ENCODE results near the gene SLC31A1.

The SLC31A1 gene

DNA sequence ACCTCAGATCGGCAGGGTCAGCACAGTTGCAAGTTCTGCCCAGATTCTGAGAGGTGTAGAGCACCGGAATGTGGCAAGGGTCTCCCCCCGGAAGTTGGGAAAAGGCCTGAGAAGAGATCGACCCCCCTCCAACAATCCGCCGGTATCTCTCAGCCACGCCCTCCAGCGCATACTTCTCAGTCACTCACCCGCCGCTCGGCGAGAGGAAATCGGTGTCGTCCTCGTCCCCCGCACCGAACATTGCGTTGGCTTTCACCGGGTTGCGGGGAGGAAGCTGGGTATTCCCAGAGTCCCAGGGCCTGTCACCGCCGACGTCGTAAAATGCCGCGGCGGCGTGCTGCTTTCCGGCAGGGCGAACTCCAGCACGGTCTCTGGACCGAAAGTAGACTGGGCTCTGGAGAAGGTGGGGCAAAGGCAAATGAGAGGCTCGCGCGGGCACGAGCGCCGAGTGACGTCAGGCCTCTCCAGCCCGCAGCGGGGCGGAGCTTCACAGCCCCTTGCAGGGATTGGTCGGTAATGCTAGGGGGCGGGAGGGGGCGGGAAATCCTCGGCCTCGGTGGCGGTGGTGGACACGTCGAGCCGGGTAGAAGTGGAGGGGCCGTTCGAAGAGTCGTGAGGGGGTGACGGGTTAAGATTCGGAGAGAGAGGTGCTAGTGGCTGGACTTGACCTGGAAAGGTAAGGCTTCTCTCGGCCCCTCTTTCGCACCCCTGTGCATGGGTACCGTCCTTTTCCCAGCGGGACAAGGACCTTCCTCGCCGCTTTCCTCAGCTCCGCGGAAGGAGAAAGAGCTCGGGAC, at the start of gene SLC31A1, which contains the start of gene FKBP15:
Gene SLC31A1 (plus strand): TSS at position 542 of the 797 bp plus-strand sequence. CDS start 34,605 bp downstream, outside the sequence.
Gene FKBP15 (minus strand): TSS at position 275 of the 797 bp plus-strand sequence. CDS start 34 bp downstream, at position 241.
- peak; percentile 92 for DNase-seq (ENCODE audit: low read depth)

DNA sequence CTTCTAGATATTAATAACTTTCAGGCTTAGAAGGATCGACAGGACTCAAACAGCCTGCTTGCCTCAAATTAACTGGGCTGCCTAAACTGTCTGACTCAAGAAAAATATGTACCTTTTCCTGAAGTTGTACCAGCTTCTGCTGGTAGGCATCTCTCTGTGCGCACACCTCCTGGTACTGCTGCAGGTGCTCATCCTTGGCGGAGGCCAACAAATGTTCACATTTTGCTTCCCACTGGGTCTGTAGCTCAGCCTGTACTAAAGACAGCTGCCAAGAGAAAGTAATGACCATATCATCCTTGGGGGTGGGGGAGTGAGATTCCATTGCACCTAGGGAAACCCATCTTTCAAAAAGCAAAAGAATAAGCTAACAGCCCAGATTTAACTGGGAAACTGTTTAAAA, 48.0 kb upstream of the SLC31A1 start:
- DNase-seq (ENCODE audit: low read depth), result no peak

DNA sequence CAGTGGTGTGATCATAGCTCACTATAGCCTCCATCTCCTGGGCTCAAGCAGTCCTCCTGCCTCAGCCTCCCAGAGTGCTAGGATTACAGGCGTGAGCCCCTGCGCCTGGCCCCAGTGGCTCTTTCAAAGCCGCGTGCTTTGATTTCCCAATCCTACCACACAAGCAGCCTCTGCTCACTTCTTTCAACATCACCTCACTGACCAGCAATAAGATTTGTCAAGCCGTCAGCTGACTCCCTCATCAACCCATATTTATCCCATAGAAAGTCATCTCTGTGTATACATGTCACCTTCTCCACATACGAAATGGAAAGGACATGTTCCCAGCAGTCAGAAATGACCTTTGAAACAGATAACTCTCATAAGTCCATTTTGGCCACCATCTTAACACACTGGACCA, 44.5 kb upstream of the SLC31A1 start:
- DNase-seq (ENCODE audit: low read depth), result no peak

DNA sequence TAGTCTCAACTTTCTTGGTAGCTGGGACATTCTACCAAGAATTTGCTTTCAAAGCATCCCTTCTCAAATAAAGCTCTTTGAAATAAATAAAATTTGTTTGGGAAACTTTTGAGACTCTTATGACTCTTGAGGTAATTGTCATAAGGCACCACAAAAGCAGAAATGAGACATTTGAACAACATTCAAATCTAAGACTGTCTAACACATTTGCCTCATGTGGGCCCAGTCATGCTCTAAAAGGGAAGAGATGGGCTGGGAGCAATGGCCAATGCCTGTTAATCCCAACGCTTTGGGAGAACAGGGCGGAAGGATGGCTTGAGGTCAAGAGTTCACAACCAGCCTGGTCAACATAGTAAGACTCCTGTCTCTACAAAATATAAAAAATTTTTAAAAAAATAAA, 44.1 kb upstream of the SLC31A1 start:
- DNase-seq (ENCODE audit: low read depth), result no peak

DNA sequence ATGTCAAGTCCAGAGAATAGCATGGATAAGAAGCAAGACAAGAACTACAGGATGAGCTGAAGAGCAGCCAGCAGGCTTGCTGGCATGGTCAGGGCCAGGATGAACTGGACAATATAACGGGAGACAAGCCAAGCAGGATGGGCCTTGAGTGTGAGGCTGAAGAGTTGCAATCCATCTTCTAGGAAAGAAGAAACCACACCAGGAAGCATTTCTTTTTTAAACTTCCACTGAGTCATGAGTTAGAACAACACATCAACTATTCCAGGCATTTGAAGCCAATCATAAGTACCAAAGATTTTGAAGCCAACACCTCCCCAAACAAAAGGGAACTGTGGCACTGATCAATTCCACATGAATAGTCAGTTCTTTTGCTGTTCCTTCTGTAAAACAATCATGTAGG, 43.3 kb upstream of the SLC31A1 start:
- DNase-seq (ENCODE audit: low read depth), result no peak

DNA sequence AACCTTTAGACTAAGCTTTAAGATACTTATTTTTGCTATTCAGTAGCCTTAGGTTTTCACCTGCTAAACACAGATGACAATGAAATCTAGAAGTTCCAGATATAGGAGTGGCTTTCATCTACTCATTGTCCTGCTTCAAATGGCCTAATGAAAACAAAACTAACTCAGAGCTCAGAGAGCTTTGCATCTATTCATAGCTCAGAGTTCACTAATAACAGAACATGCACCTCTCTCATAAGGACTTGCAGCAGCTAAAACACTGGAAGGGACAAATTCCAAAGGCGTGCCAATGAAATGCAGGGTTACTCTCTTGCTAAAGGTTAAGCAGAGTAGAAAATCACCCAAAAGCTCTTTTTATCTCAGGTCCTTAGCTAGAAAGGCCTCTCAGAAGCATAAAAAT, 41.5 kb upstream of the SLC31A1 start:
- DNase-seq (ENCODE audit: low read depth), result no peak

DNA sequence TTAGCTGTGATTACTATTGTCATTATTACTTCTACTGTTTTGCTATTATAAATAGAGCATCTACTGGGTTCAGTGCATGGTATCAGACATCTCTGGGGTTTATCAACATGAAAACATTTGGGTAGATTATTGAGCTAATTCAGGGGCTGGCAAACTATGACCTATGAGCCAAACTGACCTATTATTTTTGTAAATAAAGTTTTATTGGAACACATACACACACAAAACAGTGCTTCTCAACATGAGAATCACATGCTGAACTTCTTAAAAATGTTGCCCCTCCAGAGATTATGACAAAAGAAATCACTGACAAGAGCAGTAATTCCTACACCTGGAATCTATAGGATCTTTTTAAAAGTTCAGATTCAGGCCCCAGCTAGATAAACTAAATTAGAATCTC, 40.2 kb upstream of the SLC31A1 start:
- no peak for DNase-seq (ENCODE audit: low read depth)

DNA sequence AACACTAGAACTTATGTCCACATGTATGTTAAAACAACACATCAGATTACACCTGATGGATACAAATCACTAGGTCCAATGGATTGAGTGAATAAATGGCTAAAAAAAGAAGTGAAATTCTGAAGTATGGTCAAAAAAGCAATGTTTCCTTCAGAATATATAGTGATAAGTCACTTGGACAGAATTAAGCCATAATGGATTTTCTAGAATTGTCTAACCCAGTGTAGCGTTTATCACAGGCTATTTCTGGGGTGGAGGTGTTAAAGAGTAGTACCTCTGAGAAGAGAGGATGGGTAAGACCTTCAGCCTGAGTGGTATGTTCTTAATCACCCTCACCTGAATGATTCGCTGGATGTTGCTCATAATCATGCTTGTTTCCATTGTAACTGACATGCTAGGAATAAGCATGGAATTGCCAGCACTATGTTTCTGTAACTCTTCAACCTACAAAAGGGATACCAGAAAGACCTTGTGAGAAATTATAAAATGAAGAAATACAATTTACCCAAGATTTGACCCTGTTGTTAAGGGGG, 37.3 kb upstream of the SLC31A1 start:
- DNase-seq (ENCODE audit: low read depth), result no peak

DNA sequence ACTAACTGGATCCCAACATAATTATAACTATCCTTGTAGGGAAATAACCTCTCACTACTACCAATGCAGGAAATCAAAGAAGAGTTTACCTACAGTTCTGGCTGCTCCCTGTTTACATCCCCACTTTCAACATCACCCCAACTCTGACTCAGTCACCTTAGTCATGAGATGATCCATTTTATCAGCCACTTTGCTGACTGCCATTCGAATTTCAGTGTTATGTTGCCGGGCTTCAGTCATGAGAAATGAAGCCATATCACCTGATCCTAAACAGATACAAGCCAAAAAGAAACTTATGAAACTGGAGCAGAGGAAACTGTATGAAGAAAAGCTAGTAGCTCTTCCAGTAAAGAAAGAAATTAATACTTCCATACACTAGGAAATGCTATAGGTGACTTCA, 36.8 kb upstream of the SLC31A1 start:
- DNase-seq (ENCODE audit: low read depth), result no peak

DNA sequence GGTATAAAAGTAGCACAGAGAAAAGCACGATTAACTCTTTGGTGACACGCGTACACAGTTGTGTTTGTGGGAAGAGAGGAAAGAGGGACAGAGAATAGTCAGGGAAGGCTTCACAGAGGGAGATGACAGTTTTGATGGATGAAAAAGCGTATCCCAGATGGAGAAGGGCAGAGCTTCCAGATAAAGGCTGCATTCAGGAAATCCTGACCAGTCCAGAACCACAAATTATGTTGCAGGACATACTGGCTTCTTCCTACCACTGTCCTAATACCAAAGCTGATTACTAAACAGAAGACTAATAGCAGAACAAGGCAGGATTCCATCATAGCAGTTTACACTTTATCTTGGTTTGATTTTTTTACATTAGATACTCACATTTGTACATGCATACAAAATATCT, 36.1 kb upstream of the SLC31A1 start:
- DNase-seq (ENCODE audit: low read depth), result no peak

DNA sequence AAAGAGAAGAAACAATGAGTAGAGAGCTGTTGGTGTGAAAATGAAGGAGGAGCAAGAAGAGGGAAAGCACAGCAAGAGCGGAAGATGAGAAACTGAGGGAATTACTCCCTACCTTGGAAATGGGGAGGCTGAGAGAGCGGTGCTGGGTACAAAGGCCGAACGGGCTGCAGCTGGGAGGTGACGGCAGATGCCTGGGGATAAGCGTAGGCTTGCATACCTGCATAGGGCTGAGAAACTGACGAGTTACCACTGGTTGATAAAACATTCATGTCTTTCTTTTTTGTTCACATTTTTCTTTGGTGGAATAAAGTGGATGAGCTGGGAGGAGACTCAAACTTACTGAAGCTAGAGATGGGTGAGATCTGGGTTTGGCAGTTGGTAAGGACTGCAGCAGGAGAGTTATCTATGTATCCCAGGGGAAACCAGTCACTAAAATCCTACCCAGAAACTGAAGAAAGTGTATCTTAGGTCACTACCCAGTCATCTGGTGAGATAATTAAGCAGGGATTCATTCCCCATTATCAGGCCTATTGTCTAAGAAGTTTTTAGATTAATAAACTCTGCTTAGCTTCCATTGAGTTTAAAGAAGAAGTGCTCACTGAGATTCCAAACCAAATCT, 35.1 kb upstream of the SLC31A1 start:
- DNase-seq (ENCODE audit: low read depth), result no peak

DNA sequence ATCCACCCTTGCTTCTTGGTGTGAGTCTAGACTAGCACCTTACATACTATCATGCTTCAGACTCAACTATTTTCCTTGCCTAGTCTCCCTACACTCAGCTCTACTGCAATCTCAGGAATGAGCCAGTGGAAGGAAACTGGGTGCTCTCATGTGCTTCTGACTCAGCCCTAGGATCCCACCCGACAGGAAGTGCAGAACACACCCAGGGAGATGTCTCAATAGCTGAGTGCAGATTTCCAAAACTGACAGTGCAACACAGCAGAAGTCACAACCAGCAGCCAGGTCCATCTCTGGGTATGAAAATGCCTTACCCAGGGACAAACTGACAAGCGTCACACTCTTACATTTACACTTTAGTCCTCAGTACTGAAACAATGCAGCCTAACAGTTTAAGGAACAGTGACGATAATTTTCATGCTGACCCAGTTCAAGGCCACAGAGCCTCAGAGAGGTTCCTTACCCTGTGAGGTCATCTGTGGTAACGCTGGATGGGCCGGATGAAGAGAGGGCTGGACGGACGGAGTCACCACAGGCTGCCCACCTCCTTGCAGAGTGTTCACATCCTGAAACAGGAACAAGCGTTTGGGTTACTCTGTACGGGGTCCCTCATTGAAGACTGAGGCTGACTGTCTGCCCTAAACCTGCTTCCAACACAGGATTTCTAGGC, 33.3 kb upstream of the SLC31A1 start:
- peak; percentile 86 for DNase-seq (ENCODE audit: low read depth)

DNA sequence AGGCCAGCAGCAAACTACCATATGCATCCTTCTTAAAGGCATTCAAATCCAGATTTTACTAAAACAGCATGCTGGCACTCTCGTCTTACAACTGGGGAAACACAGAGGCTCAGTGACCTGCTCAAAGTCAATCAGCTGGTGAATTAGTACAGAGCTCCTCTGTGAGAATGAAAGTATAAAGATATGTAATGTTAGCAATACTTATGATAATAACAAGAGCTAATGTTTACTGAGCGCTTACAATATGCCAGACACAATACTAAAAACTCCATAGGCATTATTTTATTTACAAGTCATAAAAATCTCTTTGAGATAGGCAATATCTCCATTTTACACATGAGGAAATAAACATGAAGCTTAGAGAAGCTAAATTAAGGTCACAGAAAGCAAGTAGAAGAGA, 28.9 kb upstream of the SLC31A1 start:
- DNase-seq (ENCODE audit: low read depth), result no peak

DNA sequence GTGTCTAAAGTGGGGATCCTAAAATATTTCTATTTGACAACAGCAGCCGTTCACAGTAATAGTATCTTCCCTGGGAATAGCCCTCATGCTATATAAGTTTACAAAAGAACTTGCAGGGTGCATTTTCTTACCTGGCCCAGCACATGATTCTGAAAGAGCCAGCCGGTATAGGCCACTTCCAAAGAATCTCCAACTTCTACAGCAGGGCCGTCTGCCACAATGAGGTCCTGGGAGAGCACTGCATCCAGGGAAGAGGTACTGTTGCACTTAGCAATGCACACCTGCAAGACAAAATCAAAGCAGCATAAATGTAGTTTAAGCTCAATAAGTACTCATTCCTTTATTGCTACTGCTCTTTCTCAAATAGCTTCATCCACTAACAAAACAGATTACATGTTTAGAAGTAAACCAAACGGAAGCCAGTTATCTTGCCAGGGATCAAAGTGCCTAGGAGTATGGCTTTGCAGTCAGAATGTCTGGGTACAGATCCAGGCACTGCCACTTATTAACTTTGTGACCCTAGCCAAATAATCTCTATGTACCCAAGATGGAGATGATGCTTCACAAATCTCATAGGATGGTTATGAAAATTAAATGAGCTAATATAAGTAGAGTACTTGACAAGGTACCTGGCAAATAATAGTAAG, 21.5 kb upstream of the SLC31A1 start:
- no peak for DNase-seq (ENCODE audit: low read depth)

DNA sequence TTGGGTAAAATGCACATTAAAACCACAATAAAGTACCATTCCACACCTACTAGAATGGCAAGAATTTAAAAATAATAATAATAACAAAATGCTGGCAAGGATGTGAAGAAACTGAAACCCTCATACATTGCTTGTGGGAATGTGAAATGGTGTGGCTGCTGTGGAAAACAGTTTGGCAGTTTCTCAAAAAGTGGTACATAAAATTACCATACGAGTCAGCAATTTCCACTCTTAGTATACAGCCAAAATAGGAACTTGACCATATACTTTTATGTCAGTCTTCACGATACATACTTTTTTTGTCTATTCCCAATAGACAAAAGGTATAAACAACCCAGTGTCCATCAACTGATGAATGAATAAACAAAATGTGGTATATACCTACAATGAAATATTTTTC, 15.9 kb upstream of the SLC31A1 start:
- no peak for DNase-seq (ENCODE audit: low read depth)

DNA sequence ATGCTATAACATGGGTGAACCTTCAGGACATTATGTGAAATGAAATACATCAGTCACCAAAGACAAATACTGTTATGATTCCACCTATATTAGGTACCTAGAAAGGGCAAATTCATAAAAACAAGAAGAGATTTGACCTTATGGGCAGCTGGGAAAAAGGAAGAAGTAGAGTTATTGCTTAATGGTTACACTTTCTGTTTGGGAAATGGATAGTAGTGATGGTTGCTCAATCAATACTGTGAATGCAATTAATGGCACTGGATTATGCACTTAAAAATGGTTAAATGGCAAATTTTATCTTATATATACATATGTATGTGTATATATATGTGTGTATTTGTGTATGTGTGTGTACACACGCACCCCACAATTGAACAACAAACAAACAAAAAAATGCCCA, 15.5 kb upstream of the SLC31A1 start:
- DNase-seq (ENCODE audit: low read depth), result no peak

DNA sequence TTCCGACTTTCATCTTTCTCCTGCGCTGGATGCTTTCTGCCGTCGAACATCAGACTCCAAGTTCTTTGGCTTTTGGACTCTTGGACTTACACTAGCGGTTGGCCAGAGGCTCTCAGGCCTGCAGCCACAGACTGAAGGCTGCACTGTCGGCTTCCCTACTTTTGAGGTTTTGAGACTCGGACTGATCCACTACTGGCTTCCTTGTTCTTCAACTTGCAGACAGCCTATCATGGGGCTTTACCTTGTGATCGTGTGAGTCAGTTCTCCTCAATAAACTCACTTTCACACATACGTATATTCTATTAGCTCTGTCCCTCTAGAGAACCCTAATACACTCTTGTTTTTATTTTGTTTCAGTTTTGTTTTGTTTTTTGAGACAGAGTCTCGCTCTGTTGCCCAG, 10.5 kb upstream of the SLC31A1 start:
- no peak for DNase-seq (ENCODE audit: low read depth)

DNA sequence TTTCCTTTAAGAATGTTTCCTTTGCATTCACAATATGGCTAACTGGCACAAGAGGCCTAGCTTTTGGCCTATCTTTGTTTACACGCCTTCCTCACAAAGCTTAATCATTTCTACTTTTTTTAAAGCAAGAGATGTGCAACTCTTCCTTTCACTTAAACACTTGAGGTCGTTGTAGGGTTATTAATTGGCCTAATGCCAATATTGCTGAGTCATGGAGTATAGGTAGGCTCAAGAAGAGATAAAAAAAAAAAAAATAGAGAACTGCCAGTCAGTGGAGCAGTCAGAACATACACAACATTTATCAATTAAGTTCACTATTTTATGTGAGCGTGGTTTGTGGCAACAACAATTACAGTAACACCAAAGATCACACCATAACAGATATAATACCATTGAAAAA, 6.2 kb upstream of the SLC31A1 start:
- no peak for DNase-seq (ENCODE audit: low read depth)

DNA sequence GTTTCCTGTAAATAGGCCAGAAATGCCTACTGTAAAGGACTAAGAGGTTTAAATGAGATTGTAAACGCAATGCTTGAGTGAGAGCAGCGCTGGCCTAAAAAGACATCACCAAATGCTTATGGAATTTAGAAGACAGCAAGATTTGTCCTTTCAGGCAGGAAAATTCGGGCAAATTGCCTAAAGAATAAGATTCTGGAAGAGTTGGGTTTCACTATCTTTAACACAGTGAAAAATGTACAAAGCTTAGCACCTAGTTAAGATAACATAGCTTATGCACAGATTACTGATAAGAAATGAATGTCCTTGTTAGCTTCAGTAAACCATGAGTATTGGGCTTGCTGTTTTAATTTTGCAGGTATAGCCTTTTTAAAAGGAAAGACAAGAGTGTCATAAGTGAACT, 4.9 kb upstream of the SLC31A1 start:
- DNase-seq (ENCODE audit: low read depth), result no peak

DNA sequence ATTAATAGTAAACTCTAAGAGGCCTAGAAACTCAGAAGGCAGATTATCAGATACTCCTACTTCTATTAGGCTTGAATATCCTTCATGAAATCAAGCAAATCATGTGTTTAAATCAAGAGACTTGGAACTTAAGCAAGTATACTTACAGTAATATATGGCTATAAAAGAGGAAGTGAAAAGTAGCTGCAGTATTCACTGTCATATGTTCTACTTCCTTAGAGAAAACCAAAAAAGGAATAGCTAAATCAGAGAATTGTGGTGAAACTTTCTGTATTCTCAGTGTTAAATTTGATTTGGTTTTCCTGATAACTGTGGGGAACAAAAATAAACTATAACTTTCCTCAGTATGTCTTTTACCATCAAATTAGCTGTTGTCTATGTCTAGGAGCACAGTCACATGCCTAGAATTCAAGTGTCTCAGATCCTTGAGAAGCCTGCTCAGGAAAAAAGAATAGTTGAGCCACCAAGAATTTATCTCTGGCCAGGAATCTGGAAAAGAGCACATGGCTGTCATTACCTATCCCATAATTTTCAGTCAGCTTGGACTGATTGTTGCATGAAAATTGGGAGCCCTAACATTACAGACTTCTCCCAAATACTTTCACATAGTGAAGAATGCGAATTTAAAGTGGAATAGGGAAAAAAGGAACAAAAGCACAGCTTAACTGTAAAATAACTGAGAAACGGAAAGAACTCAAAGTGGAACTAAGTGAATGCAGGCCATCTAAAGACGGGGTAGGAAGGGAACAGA, 2.0 kb upstream of the SLC31A1 start:
- DNase-seq (ENCODE audit: low read depth), result no peak

DNA sequence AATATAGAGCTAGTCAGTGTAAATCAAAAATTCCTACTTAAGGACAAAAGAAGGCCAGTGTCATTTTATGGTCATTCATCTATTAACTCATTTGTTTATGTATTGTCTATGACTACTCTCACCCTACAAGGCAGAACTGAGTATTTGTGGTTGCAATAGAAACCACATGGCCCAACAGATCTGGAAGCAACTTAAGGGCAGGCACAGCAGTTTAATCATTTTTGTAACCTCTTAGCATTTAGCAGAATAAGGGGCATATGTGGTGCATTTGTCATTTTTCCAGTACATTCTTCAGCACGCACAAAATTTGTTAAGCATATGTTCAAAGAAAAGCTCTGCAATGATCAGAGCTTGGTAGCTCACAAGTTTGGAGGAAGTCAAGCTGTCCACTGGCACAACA, 1.4 kb upstream of the SLC31A1 start:
- DNase-seq (ENCODE audit: low read depth), result no peak

All from HS-27A (cell line).